ENCODE data around the gene CACYBP. TPM values are rescaled to one million over a fixed set of nuclear protein-coding genes. Genes with fewer than 3 reads are reported as not detected.
A peak's percentile ranks its signal among the peaks of the same experiment; 100 is the strongest.

The CACYBP gene
- total and polyA plus RNA-seq, 2 of the 13 experiments (the other 11 are each of a cell fraction or from before 2014, with no cell fraction given): 18.4 to 183 TPM

GRCh38 chr1:174997041-174997440, 2.7 kb upstream of the CACYBP start:
- Histone ChIP-seq H3K4me1 (ENCODE audit: insufficient read depth, low read length) (peaks cover 51% of the 10 kb centered on the region), H3K9ac (ENCODE audit: insufficient read depth, low read depth, low read length) (no peak overlapping the region), H3K4me2 (ENCODE audit: low read depth, low read length) (no peak overlapping the region), H2AFZ (ENCODE audit: low read length) (no peak overlapping the region), H3K27me3 (ENCODE audit: control insufficient read depth in 1 of 2, insufficient read depth in 2 of 2, low read length in 2 of 2) (no peaks in the 10 kb centered on the region; a peak in 1 of 5 replicates), H3K4me3 (replicated peaks in 1 of 3; ENCODE audit: insufficient read depth in 1 of 3, low read depth in 2 of 3, low read length in 3 of 3) (no peak overlapping the region), H3K27ac (ENCODE audit: extremely low read length, insufficient read depth, low read length) (no peak overlapping the region), H3K79me2 (ENCODE audit: insufficient read depth, low read length) (peaks cover 19% of the 10 kb centered on the region), H3K36me3 (replicated peaks in 1 of 2; ENCODE audit: control insufficient read depth in 1 of 2, insufficient read depth in 2 of 2, low read length in 2 of 2) (no peaks in the 10 kb centered on the region; a peak in 2 of 5 replicates), H4K20me1 (ENCODE audit: insufficient read depth, low read length) (no peaks in the 10 kb centered on the region), H3K9me3 (ENCODE audit: low read length) (no peaks in the 10 kb centered on the region)
- intact Hi-C loops (cut with micrococcal nuclease; ENCODE audit: unreplicated experiment): loop anchor here (5.0 kb wide), 3 partner anchors 45 to 730 kb away; no protein-coding TSS in a partner anchor
- BruUV-seq (replicated peaks): no TSS peak
- ChIA-PET POLR2A (no interaction called here), CTCF (ENCODE audit: low intra/inter-chr PET ratio, low total read pairs) (no interaction called here)
- ATAC-seq: no peak
- WGBS (ENCODE audit: low lambda C conversion rate): 95% methylated on average over 3 of the region's 3 CpGs
- no peak for TF ChIP-seq NR3C1 (CRISPR knock-in tag; IDR thresholded peaks at IDR 0.05)
- in situ Hi-C loops (cut with HindIII; ENCODE audit: extremely low pct_ligation_motif_present, low pct_unique_long_range_greater_than_20kb): loop anchor here (5.0 to 25.0 kb wide), 2 partner anchors 225 to 735 kb away; no protein-coding TSS in a partner anchor
- DNase-seq (ENCODE audit: low spot score): no peak
- no peak for FAIRE-seq

DNA sequence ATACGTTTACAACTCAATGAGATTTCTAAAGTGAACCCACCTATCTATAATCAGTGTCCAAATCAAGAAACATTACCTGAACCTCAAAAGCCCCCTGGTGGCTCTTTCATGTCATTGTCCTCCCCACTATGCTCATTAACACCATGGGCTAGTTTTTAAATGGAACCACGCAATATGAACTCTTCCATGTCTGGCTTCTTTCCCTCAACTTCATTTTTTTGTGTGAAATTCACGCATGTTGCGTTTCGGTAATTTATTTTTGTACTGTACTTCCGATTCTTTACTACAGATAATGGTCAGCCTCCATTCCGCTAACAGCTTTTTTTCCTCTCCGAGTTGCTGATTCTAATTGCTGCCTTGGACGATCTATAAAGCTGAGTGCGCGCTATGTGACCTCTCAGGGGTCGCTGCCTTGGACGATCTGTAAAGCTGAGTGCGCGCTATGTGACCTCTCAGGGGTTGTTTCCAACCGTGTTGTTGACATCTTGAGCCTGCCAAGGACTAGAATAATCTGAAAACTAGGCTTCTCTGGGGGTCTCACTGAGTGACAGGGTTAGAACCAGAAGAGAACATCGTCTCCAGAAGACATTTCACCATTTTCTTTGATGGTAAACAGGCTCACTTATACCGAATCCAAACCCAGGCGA, 1.1 kb upstream of the CACYBP start:
- Histone ChIP-seq H3K36me3 (replicated peaks in 1 of 2; ENCODE audit: control insufficient read depth in 1 of 2, insufficient read depth in 2 of 2, low read length in 2 of 2) (no peaks in the 10 kb centered on the region; a peak in 2 of 5 replicates), H3K4me3 (replicated peaks in 1 of 3; ENCODE audit: insufficient read depth in 1 of 3, low read depth in 2 of 3, low read length in 3 of 3) (peak overlapping the region; percentile 68 to 92 (median 79)), H4K20me1 (ENCODE audit: insufficient read depth, low read length) (peaks cover 4% of the 10 kb centered on the region; the same call in 1 of the 2 replicates), H3K4me2 (ENCODE audit: low read depth, low read length) (peak overlapping the region; percentile 80), H3K4me1 (ENCODE audit: insufficient read depth, low read length) (peaks cover 66% of the 10 kb centered on the region), H2AFZ (ENCODE audit: low read length) (no peak overlapping the region), H3K79me2 (ENCODE audit: insufficient read depth, low read length) (peaks cover 36% of the 10 kb centered on the region), H3K27ac (ENCODE audit: extremely low read length, insufficient read depth, low read length) (peak overlapping the region; percentile 98), H3K9me3 (ENCODE audit: low read length) (no peaks in the 10 kb centered on the region), H3K9ac (ENCODE audit: insufficient read depth, low read depth, low read length) (peak overlapping the region; percentile 98), H3K27me3 (ENCODE audit: control insufficient read depth in 1 of 2, insufficient read depth in 2 of 2, low read length in 2 of 2) (no peaks in the 10 kb centered on the region; a peak in 1 of 5 replicates)
- DNase-seq (ENCODE audit: low spot score) (peak; percentile 72), FAIRE-seq (no peak), ATAC-seq (peak; percentile 19)
- in situ Hi-C loops (cut with HindIII; ENCODE audit: extremely low pct_ligation_motif_present, low pct_unique_long_range_greater_than_20kb): loop anchor here (5.0 to 25.0 kb wide), 2 partner anchors 226 to 736 kb away; no protein-coding TSS in a partner anchor
- ChIA-PET CTCF (ENCODE audit: low intra/inter-chr PET ratio, low total read pairs) (interaction anchor here (2.3 kb wide), 1 partner anchor 229 kb away, joined by 26 read pairs; no protein-coding TSS in a partner anchor), POLR2A (interaction anchor here (0.6 to 3.8 kb wide), 24 partner anchors 9 to 1284 kb away, joined by 3 to 124 read pairs (median 4); partner anchors contain the start of genes COP1, KLHL20, MRPS14 and ZBTB37)
- intact Hi-C loops (cut with micrococcal nuclease; ENCODE audit: unreplicated experiment): loop anchor here (1.0 to 5.0 kb wide), 4 partner anchors 46 to 731 kb away; no protein-coding TSS in a partner anchor
- BruUV-seq (replicated peaks): no TSS peak
- WGBS (ENCODE audit: low lambda C conversion rate): under 1% methylated on average over 18 of the region's 19 CpGs
- TF ChIP-seq ZNF160 (CRISPR knock-in tag; IDR thresholded peaks at IDR 0.05): no peak
- TF ChIP-seq BRF2 (CRISPR knock-in tag; IDR thresholded peaks at IDR 0.05): no peak
- no peak for TF ChIP-seq MED8 (CRISPR knock-in tag; IDR thresholded peaks at IDR 0.05; ENCODE audit: insufficient replicate concordance)
- TF ChIP-seq ZNF260 (CRISPR knock-in tag; IDR thresholded peaks at IDR 0.05; ENCODE audit: borderline replicate concordance, low read depth): no peak
- no peak for TF ChIP-seq GMEB1 (CRISPR knock-in tag; IDR thresholded peaks at IDR 0.05; ENCODE audit: borderline replicate concordance)
- no peak for TF ChIP-seq ZSCAN9 (CRISPR knock-in tag; IDR thresholded peaks at IDR 0.05; ENCODE audit: borderline replicate concordance)
- no peak for TF ChIP-seq ZNF468 (CRISPR knock-in tag; IDR thresholded peaks at IDR 0.05)
- no peak for TF ChIP-seq ZNF772 (CRISPR knock-in tag; IDR thresholded peaks at IDR 0.05)
- TF ChIP-seq ZNF710 (CRISPR knock-in tag; IDR thresholded peaks at IDR 0.05; ENCODE audit: borderline replicate concordance): no peak
- no peak for TF ChIP-seq RELA (CRISPR knock-in tag; IDR thresholded peaks at IDR 0.05)
- no peak for TF ChIP-seq ZNF138 (CRISPR knock-in tag; IDR thresholded peaks at IDR 0.05; ENCODE audit: low read depth)

Data from HepG2 (cell line).